Natural killer cell treated with Interleukin-12 subunit alpha and Interleukin-12 subunit beta and Interleukin-15 and Interleukin-18, amount 100 ng/mL, for 72 hours (primary cell): ENCODE measurements around the gene LYRM4. TPM values are rescaled to one million over a fixed set of nuclear protein-coding genes. Genes with fewer than 3 reads are reported as not detected.
"Not testable (repeated sequence)": the region's sequence is repeated elsewhere in the genome, so short reads cannot be mapped to it uniquely, and the experiment has no call there.

ENCODE experiments used
- ATAC-seq, 2 donors: fragments of 150-1000 bp; cut with Tn5 transposase in 1 of 2; sonication (Bioruptor Pico), chemical (Tn5 transposase) in 1 of 2; 2 replicates each; pipeline ENCODE4 v1.10.0; 2021
- DNase-seq: peaks from one replicate; pipeline ENCODE4 v3.0.0; 2022; ENCODE audit warnings: low spot score
- H3K27ac Mint-ChIP-seq, 2 donors: 1 replicate in 1 of 2; 2 replicates in 1 of 2; pipeline ENCODE4 v1.8.0; 2022; ENCODE audit warnings: mixed read lengths in 2 of 2, mild to moderate bottlenecking in 1 of 2, moderate library complexity in 1 of 2
- H3K27me3 Mint-ChIP-seq, 2 donors: 1 replicate in 1 of 2; 2 replicates in 1 of 2; pipeline ENCODE4 v1.8.0; 2022; ENCODE audit warnings: mixed read lengths in 2 of 2
- H3K36me3 Mint-ChIP-seq: one replicate; pipeline ENCODE4 v1.8.0; 2022; ENCODE audit warnings: mixed read lengths
- H3K4me1 Mint-ChIP-seq, 2 donors: 1 replicate in 1 of 2; 2 replicates in 1 of 2; pipeline ENCODE4 v1.8.0; 2022; ENCODE audit warnings: low read depth in 2 of 2, mixed read lengths in 2 of 2, mild to moderate bottlenecking in 1 of 2
- H3K4me3 Mint-ChIP-seq: one replicate; pipeline ENCODE4 v1.8.0; 2022; ENCODE audit warnings: mixed read lengths
- H3K9me3 Mint-ChIP-seq: 2 replicates; pipeline ENCODE4 v1.8.0; 2022; ENCODE audit warnings: mixed read lengths
- total RNA-seq, 2 donors: library from RNA; stranded (reverse); gene quantifications; one replicate each; pipeline ENCODE4 v1.2.3, GENCODE V29; 2022

The LYRM4 gene
- total RNA-seq, 2 donors from 2014 or later: 27.7 to 43.0 TPM

DNA sequence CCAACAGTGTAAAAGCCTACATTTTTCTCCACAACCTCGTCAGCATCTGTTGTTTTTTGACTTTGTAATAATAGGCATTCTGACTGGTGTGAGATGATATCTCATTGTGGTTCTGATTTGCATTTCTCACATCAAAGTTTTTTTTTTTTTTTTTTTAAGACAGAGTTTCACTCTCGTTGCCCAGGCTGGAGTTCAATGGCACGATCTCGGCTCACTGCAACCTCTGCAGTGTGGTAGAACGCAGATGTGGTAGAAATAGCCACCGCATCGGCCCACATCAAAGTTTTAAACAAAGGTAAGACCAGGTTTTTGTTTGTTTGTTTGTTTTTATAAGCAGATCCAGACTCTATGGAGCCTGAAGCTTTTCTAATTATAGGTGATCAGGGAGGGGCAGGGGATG lies 188.3 kb downstream of the LYRM4 start:
- ATAC-seq (no peak), DNase-seq (no peak)
- Mint-ChIP-seq H3K27ac (no peak overlapping the region), H3K9me3 (no peaks in the 10 kb centered on the region), H3K4me3 (no peak overlapping the region), H3K27me3 (peaks cover 14 to 26% of the 10 kb centered on the region in 2 donors), H3K36me3 (no peaks in the 10 kb centered on the region), H3K4me1 (peaks cover 0 to 2% of the 10 kb centered on the region in 2 donors)

DNA sequence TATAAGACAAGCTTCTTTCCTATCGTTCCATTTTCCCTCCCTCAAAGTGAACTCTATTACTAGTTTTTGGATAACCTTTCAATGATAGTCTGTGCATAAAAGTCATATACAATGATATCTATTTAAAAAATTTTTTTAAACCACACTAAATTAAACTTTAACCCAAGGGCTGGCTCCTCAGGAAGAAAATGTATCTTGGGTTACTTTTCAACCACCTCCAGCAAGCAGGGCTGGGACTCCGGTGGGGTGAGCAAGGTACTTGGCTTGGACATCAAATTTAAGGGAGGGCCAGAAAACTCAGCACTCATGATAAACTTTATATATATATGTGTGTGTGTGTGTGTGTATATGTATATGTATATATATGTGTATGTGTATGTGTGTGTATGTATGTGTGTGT lies 189.5 kb downstream of the LYRM4 start:
- peaks cover 0 to 2% of the 10 kb centered on the region in 2 donors for H3K4me1 Mint-ChIP-seq
- no peaks in the 10 kb centered on the region for H3K9me3 Mint-ChIP-seq
- no peak for DNase-seq
- no peak for ATAC-seq
- no peak overlapping the region for H3K27ac Mint-ChIP-seq
- H3K36me3 Mint-ChIP-seq: no peaks in the 10 kb centered on the region
- peaks cover 11 to 17% of the 10 kb centered on the region in 2 donors for H3K27me3 Mint-ChIP-seq
- no peak overlapping the region for H3K4me3 Mint-ChIP-seq

DNA sequence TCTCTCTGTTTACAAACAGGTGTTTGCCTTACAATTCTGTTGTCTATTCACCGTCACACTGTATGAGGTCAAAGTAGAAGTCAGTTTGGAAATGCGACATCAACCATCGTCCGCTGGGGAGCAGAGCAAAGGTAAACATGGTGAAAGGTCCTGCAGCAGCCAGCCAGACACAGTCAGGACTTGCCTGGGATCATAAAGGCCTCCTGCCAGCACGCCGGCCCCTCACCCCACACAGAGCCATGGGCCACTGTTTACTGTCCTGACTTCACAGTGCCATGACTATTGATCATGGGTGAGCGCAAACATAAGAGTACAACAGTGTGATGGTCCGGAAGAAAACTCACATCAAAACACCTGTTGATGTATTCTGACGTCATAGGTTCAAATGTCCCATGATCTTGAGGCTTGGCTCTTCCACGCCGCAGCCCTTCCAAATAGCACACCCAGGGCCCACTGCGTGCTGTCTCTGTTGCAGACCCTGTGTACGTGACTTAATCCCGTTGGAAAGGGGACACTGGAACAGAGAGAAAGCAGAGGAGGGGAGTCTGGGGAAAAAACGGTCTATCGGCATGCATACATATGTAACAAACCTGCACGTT lies 192.5 kb downstream of the LYRM4 start:
- peaks cover 3 to 7% of the 10 kb centered on the region in 2 donors for H3K27me3 Mint-ChIP-seq
- no peak overlapping the region for H3K27ac Mint-ChIP-seq
- no peaks in the 10 kb centered on the region for H3K36me3 Mint-ChIP-seq
- ATAC-seq (no peak), DNase-seq (no peak)
- H3K9me3 Mint-ChIP-seq: no peaks in the 10 kb centered on the region
- no peak overlapping the region for H3K4me3 Mint-ChIP-seq
- peaks cover 0 to 2% of the 10 kb centered on the region in 2 donors for H3K4me1 Mint-ChIP-seq

DNA sequence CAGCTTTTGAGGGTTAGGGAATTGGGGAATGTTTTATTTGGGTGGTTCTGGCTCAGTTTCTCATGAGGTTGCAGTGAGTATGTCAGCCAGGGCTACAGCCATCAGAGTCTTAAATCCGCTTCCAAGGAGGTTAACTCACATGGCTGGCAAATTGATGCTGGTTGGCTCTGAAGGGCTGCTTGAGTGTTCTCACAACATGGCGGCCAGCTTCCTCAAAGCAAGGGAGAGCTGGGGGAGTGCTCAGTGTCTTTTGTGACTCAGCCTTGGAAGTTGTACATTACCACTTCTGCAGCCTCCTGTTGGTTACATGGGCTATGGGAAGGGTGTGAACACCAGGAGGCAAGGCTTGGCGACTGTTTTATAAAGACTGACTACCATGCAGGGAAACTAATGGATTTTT lies 193.4 kb downstream of the LYRM4 start:
- Mint-ChIP-seq H3K9me3 (no peaks in the 10 kb centered on the region), H3K27ac (no peak overlapping the region), H3K36me3 (no peaks in the 10 kb centered on the region), H3K4me1 (no peaks in the 10 kb centered on the region), H3K4me3 (no peak overlapping the region), H3K27me3 (peaks cover 3 to 7% of the 10 kb centered on the region in 2 donors)
- ATAC-seq: no peak
- no peak for DNase-seq

DNA sequence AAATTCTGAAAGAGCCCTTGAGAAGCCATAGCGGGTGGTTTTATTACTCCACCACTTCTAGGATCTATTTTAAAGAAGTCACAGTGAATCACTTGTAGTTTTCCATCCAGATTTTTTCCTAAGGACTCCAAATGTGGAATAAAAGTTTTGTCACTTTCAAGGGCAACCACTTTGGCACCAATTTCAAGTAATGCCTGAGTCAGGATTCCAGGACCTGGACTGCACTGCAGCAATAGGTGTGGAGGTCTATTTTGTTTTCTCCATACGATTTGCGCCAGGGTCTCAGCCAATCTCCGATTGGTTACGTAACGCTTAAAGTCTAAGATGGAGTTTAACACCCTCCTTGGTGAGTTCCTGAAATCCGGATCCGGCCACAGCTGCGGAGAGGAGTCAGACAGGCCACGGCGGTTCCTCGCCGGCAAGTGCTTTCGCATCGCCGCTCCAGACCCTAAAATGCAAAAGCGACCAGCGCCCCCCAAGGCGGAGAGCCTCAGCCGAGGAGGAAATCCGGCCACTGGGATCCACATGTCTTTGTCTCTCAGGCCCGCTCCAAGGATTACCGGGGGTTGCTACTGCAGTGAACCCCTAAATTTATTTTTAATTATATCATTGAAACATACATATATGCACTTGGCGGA lies 194.2 kb downstream of the LYRM4 start:
- no peak for ATAC-seq
- no peaks in the 10 kb centered on the region for H3K36me3 Mint-ChIP-seq
- no peak for DNase-seq
- peaks cover 3 to 7% of the 10 kb centered on the region in 2 donors for H3K27me3 Mint-ChIP-seq
- no peaks in the 10 kb centered on the region for H3K4me1 Mint-ChIP-seq
- H3K27ac Mint-ChIP-seq: no peak overlapping the region
- no peaks in the 10 kb centered on the region for H3K9me3 Mint-ChIP-seq
- H3K4me3 Mint-ChIP-seq: no peak overlapping the region

DNA sequence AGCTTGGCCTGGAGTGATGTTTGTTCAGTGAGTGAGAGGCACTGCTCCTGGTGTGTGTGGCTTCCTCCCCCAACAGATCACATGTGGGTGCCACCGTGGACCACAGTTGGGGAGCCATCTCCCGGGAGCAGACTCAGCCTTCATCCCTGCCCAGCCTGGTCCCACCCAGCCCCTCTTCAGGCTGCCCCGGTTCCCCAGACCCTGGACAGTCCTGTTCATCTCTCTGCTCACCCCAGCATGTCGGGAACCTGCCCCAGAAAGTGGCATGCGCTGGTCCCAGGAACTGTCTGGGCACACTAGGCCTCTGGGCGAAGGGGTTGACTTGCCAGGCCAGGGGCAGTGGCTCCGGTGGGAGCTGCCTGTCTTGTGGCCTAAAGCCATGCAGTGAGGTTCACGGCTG lies 197.1 kb downstream of the LYRM4 start:
- Mint-ChIP-seq H3K27me3 (peaks cover 8 to 20% of the 10 kb centered on the region in 2 donors), H3K27ac (no peak overlapping the region), H3K4me3 (no peak overlapping the region), H3K9me3 (no peaks in the 10 kb centered on the region), H3K36me3 (no peaks in the 10 kb centered on the region), H3K4me1 (no peaks in the 10 kb centered on the region)
- ATAC-seq (no peak), DNase-seq (no peak)

DNA sequence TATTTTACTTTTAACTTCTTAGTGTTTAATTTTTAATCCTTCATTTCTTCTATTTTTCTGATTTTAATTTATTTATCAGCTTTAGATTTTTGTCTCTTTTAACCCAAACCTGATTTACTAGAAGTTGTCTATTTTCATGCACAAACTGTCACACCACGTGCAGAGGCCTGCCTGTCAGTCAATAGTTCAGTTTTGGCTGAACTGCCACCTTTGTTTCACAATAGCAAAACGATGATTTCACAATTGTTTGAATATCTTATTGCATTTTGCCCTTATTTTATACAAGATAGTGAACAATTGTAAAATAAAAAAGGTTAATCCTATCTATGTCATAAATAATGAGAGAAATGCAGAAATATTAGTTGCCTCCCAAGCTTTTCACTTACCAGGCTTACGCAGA lies 199.6 kb downstream of the LYRM4 start:
- H3K4me1 Mint-ChIP-seq: no peaks in the 10 kb centered on the region
- DNase-seq (no peak), ATAC-seq (no peak)
- H3K36me3 Mint-ChIP-seq: no peaks in the 10 kb centered on the region
- no peak overlapping the region for H3K4me3 Mint-ChIP-seq
- no peak overlapping the region for H3K27ac Mint-ChIP-seq
- H3K9me3 Mint-ChIP-seq: no peaks in the 10 kb centered on the region
- peaks cover 11 to 24% of the 10 kb centered on the region in 2 donors for H3K27me3 Mint-ChIP-seq

DNA sequence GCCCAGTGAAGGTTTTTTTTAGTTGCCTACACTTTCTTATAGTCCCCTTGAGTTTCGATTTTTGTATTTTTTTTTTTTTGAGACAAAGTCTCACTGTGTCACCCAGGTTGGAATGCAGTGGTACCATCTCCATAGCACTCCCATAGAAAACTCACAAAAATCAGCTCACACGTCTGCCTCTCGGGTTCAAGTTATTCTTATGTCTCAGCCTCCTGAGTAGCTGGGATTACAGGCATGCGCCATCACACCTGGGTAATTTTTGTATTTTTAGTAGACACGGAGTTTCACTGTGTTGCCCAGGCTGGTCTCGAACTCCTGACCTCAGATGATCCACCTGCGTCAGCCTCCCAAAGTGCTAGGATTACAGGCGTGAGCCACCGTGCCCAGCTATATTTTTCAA lies 200.3 kb downstream of the LYRM4 start:
- ATAC-seq, H3K27ac Mint-ChIP-seq, H3K9me3 Mint-ChIP-seq, H3K36me3 Mint-ChIP-seq, DNase-seq, H3K4me1 Mint-ChIP-seq, H3K4me3 Mint-ChIP-seq: not testable (repeated sequence)
- peaks cover 11 to 24% of the 10 kb centered on the region in 2 donors for H3K27me3 Mint-ChIP-seq

DNA sequence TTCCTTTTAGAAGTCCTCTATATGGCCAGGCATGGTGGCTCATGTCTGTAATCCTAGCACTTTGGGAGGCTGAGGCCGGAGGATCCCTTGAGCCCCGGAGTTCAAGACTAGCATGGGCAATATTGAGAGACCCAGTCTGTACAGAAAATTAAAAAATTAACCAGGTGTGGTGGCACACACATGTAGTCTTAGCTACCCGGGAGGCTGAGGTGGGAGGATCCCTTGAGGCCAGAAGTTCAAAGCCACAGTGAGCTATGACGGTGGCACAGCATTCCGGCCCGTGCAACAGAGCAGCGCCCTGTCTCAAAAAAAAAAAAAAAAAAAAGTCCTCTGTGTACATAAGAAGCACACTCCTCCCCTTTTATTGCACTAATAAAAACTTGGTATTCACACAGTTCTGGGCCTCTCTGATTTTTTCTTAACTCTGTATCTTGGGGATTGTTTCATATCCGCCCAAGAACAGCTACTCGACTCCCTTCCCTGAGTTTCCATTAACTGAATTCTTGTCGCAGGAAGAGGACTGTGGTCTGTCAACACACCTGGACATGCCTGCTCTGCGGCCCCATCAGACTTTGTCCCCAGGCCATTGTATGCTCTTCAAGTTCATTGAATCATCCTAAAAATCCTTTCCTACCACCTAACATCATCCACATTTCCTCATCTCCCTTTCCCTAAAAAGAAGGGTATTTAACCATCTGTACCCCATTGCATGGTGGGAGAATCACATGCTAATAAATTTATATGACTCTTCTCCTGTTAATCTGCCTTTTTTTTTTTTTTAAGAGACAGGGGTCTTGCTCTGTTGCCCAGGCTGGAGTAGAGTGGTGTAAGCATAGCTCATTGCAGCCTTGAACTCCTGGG lies 201.5 kb downstream of the LYRM4 start:
- no peaks in the 10 kb centered on the region for H3K4me1 Mint-ChIP-seq
- DNase-seq: no peak
- H3K27ac Mint-ChIP-seq: no peak overlapping the region
- no peak overlapping the region for H3K4me3 Mint-ChIP-seq
- H3K36me3 Mint-ChIP-seq: no peaks in the 10 kb centered on the region
- H3K27me3 Mint-ChIP-seq: peaks cover 8 to 18% of the 10 kb centered on the region in 2 donors
- ATAC-seq: no peak
- H3K9me3 Mint-ChIP-seq: no peaks in the 10 kb centered on the region

Other genes with a start within 250 kb of the LYRM4 start
- under 1 TPM in 1 of 2 donors, not detected in 1; 0.05 TPM for gene PPP1R3G, start 175.6 kb downstream of the LYRM4 start, total RNA-seq
- 10 to 100 TPM; 20.4 to 41.7 TPM for gene FARS2, start 563 bp upstream of the LYRM4 start, total RNA-seq